Panc1 (cell line): Measurements from ENCODE around the gene L3MBTL3. TPM values are rescaled to one million over a fixed set of nuclear protein-coding genes. Genes with fewer than 3 reads are reported as not detected.

Source experiments
- ATAC-seq: fragments of 200-7000 bp; cut with Tn5 transposase; 2 replicates; pipeline ENCODE4 v1.9.1; 2020; ENCODE audit warnings: mild to moderate bottlenecking, moderate library complexity
- BruUV-seq: library from RNA; stranded (reverse); fragments of 400-500 nt; replicated peaks from 2 replicates; lab custom pipeline; 2021; lab: Mats Ljungman, UMichigan
- CTCF ChIA-PET: fragments of 300-600 bp; sonication (Branson Sonifier 250); formaldehyde crosslinking; loops from one replicate; lab custom pipeline; 2022; ENCODE audit warnings: antibody characterized with exemption; lab: Charles Lee
- POLR2A ChIA-PET: fragments of 300-600 bp; sonication (Branson Sonifier 250); formaldehyde crosslinking; loops from one replicate; lab custom pipeline; 2022; ENCODE audit warnings: antibody characterized with exemption; lab: Charles Lee
- DNase-seq: peaks from one replicate; pipeline ENCODE4 v3.0.0-alpha.2; 2010; ENCODE audit warnings: low read depth, low spot score
- H3K27ac ChIP-seq: 2 replicates; pipeline ENCODE4 v1.5.1; 2011; ENCODE audit warnings: mild to moderate bottlenecking, low read length, inconsistent platforms
- H3K27me3 ChIP-seq: fragments of 200-500 bp; sonication (Bioruptor generic); 2 replicates; pipeline ENCODE4 v1.6.0; 2014; ENCODE audit warnings: low read length, inconsistent platforms; ENCODE audit not compliant: control insufficient read depth, insufficient read depth
- H3K36me3 ChIP-seq: fragments of 200-500 bp; sonication (Bioruptor generic); 2 replicates; pipeline ENCODE4 v1.5.1; 2014; ENCODE audit warnings: inconsistent platforms, mild to moderate bottlenecking, low read length, moderate library complexity; ENCODE audit not compliant: control insufficient read depth, insufficient read depth
- H3K4me1 ChIP-seq: 2 replicates; pipeline ENCODE4 v1.5.1; 2011; ENCODE audit warnings: inconsistent platforms, mild to moderate bottlenecking, low read length, moderate library complexity; ENCODE audit not compliant: control insufficient read depth, insufficient read depth
- H3K4me3 ChIP-seq, 2 experiments: 2 replicates each; pipeline ENCODE4 v1.5.1; 2011 to 2012; ENCODE audit warnings: low read depth in 2 of 2, low read length in 2 of 2, mild to moderate bottlenecking in 2 of 2, inconsistent platforms in 1 of 2, moderate library complexity in 1 of 2
- H3K9me3 ChIP-seq: fragments of 200-500 bp; sonication (Bioruptor generic); 2 replicates; pipeline ENCODE4 v1.5.1; 2014; ENCODE audit warnings: low read depth, mild to moderate bottlenecking, inconsistent platforms, low read length, moderate library complexity; ENCODE audit not compliant: control insufficient read depth, insufficient read depth
- POLR2AphosphoS5 ChIP-seq: IDR thresholded peaks from 2 replicates; pipeline ENCODE4 v1.6.1; 2012; ENCODE audit warnings: mild to moderate bottlenecking, low read depth, low read length, moderate library complexity
- SIN3A ChIP-seq: IDR thresholded peaks from 2 replicates; pipeline ENCODE4 v1.6.1; 2012; ENCODE audit warnings: low read depth, mild to moderate bottlenecking, low read length, moderate library complexity, borderline replicate concordance; ENCODE audit not compliant: insufficient read depth
- TCF7L2 ChIP-seq: IDR thresholded peaks from 2 replicates; pipeline ENCODE4 v1.6.1; 2011; ENCODE audit warnings: mild to moderate bottlenecking, low read depth, low read length, inconsistent platforms
- in situ Hi-C: cut with HindIII; loops from 2 replicates; pipeline ENCODE4 v1.10.0; 2016; ENCODE audit warnings: low sequenced_read_pairs, low pct_unique_long_range_greater_than_20kb
- intact Hi-C: fragments of 100-400 bp; cut with micrococcal nuclease; formaldehyde crosslinking; loops from one replicate; pipeline ENCODE4 v1.10.0; 2022; ENCODE audit not compliant: unreplicated experiment
- total RNA-seq: library from RNA; stranded (reverse); gene quantifications from one replicate; pipeline ENCODE4 v1.2.1, GENCODE V29; 2021; ENCODE audit not compliant: unreplicated experiment
- TF ChIP-seq, protein P1 (sequence below), 2 experiments: IDR thresholded peaks; 2 replicates each; pipeline ENCODE4 v1.6.1; 2011 to 2012; ENCODE audit warnings: low read depth in 2 of 2, control low read depth in 1 of 2, low read length in 1 of 2, mild to moderate bottlenecking in 1 of 2, moderate library complexity in 1 of 2; ENCODE audit not compliant: insufficient read depth in 1 of 2
- TF ChIP-seq, protein P2 (sequence below): fragments of 450-650 bp; IDR thresholded peaks from 2 replicates; pipeline ENCODE4 v1.5.1; 2017; ENCODE audit warnings: mild to moderate bottlenecking

L3MBTL3 gene
- total RNA-seq, 1 experiment from 2014 or later, result 4.2 TPM

DNA sequence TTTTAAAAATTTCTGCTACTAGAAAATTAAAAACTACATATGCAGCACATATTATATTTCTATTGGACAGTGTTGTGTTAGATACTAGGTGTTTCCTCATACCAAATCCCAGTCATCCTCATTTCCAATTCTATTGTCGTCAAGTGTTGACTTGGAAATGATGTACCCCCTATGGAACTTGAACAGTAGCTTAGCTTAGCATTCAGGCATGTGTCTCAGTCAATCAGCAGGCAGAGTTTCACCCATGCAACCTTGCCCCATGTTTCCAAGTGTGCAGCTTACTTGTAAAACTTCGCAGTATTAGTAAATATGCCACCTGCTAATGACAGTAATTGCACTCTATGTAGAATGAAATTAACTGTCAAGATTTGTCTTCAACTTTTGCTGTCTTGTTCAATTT, 144.9 kb downstream of the L3MBTL3 start:
- no peaks in the 10 kb centered on the region for H3K27me3 ChIP-seq
- peaks cover 3% of the 10 kb centered on the region for H3K9me3 ChIP-seq
- H3K36me3 ChIP-seq, result no peaks in the 10 kb centered on the region
- in situ Hi-C loops, result no loop called here
- BruUV-seq, result no TSS peak
- H3K27ac ChIP-seq, result no peak overlapping the region
- TF ChIP-seq, protein P1, sequence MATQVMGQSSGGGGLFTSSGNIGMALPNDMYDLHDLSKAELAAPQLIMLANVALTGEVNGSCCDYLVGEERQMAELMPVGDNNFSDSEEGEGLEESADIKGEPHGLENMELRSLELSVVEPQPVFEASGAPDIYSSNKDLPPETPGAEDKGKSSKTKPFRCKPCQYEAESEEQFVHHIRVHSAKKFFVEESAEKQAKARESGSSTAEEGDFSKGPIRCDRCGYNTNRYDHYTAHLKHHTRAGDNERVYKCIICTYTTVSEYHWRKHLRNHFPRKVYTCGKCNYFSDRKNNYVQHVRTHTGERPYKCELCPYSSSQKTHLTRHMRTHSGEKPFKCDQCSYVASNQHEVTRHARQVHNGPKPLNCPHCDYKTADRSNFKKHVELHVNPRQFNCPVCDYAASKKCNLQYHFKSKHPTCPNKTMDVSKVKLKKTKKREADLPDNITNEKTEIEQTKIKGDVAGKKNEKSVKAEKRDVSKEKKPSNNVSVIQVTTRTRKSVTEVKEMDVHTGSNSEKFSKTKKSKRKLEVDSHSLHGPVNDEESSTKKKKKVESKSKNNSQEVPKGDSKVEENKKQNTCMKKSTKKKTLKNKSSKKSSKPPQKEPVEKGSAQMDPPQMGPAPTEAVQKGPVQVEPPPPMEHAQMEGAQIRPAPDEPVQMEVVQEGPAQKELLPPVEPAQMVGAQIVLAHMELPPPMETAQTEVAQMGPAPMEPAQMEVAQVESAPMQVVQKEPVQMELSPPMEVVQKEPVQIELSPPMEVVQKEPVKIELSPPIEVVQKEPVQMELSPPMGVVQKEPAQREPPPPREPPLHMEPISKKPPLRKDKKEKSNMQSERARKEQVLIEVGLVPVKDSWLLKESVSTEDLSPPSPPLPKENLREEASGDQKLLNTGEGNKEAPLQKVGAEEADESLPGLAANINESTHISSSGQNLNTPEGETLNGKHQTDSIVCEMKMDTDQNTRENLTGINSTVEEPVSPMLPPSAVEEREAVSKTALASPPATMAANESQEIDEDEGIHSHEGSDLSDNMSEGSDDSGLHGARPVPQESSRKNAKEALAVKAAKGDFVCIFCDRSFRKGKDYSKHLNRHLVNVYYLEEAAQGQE (IDR thresholded peaks at IDR 0.05; ENCODE audit: insufficient read depth in 1 of 2, low read depth in 2 of 2, low read length in 1 of 2), result no peak
- TF ChIP-seq POLR2AphosphoS5 (no peak), SIN3A (no peak), TCF7L2 (no peak)
- TF ChIP-seq, protein P2, sequence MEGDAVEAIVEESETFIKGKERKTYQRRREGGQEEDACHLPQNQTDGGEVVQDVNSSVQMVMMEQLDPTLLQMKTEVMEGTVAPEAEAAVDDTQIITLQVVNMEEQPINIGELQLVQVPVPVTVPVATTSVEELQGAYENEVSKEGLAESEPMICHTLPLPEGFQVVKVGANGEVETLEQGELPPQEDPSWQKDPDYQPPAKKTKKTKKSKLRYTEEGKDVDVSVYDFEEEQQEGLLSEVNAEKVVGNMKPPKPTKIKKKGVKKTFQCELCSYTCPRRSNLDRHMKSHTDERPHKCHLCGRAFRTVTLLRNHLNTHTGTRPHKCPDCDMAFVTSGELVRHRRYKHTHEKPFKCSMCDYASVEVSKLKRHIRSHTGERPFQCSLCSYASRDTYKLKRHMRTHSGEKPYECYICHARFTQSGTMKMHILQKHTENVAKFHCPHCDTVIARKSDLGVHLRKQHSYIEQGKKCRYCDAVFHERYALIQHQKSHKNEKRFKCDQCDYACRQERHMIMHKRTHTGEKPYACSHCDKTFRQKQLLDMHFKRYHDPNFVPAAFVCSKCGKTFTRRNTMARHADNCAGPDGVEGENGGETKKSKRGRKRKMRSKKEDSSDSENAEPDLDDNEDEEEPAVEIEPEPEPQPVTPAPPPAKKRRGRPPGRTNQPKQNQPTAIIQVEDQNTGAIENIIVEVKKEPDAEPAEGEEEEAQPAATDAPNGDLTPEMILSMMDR, result no peak
- ATAC-seq (no peak), DNase-seq (no peak)
- H3K4me1 ChIP-seq, result no peaks in the 10 kb centered on the region
- CTCF ChIA-PET, result no interaction called here
- POLR2A ChIA-PET, result no interaction called here
- H3K4me3 ChIP-seq, result no peak overlapping the region
- intact Hi-C loops, result no loop called here

DNA sequence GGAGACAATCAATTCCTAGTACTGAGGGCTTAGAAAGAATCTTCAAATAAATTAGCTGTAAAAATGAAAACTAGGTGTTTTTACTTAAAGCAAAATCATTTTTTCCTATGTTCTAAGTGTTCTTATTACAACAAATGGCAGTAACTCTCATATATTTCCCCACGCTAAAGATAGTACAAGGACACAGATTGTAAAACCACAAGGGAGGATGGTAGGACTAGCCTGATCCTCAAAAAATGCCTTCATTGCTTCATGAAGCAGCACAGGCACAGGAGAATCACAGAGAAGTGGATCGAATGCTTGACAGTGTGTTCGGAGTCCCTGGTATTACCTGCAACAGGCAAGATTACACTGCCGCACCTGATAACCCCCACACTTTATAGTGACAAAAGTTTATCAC, 145.9 kb downstream of the L3MBTL3 start:
- ATAC-seq (no peak), DNase-seq (no peak)
- Histone ChIP-seq H3K27me3 (no peaks in the 10 kb centered on the region), H3K27ac (no peak overlapping the region), H3K9me3 (no peaks in the 10 kb centered on the region), H3K4me1 (no peaks in the 10 kb centered on the region), H3K36me3 (no peaks in the 10 kb centered on the region), H3K4me3 (no peak overlapping the region)
- BruUV-seq, result no TSS peak
- ChIA-PET POLR2A (no interaction called here), CTCF (no interaction called here)
- intact Hi-C loops (no loop called here), in situ Hi-C loops (no loop called here)
- no peak for TF ChIP-seq SIN3A
- TF ChIP-seq POLR2AphosphoS5, result no peak
- TF ChIP-seq, protein P1 (IDR thresholded peaks at IDR 0.05; ENCODE audit: insufficient read depth in 1 of 2, low read depth in 2 of 2, low read length in 1 of 2), result no peak
- TF ChIP-seq, protein P2, result no peak
- TF ChIP-seq TCF7L2, result no peak
